WTC11 (cell line): ENCODE results near the gene GPATCH2. TPM values are rescaled to one million over a fixed set of nuclear protein-coding genes. Genes with fewer than 3 reads are reported as not detected.

ENCODE experiments used
- ATAC-seq: fragments of 200-7000 bp; cut with Tn5 transposase; 2 replicates; pipeline ENCODE4 v1.10.0; 2021; ENCODE audit warnings: mild to moderate bottlenecking, moderate library complexity
- CTCF ChIA-PET: fragments of 300-600 bp; sonication (Branson Sonifier 250); formaldehyde crosslinking; loops from one replicate; lab custom pipeline; 2021; ENCODE audit warnings: antibody characterized with exemption; lab: Charles Lee
- POLR2A ChIA-PET: fragments of 350-600 bp; sonication (Branson Sonifier 250); formaldehyde crosslinking; loops from one replicate; lab custom pipeline; 2021; ENCODE audit warnings: antibody characterized with exemption; lab: Charles Lee
- DNase-seq: peaks from one replicate; pipeline ENCODE4 v3.0.0; 2021; ENCODE audit warnings: low spot score
- H3K27ac Mint-ChIP-seq: 2 replicates; pipeline ENCODE4 v1.8.0; 2021; ENCODE audit warnings: mixed read lengths
- H3K27me3 Mint-ChIP-seq: 2 replicates; pipeline ENCODE4 v1.8.0; 2021; ENCODE audit warnings: low read depth, mild to moderate bottlenecking, moderate library complexity, mixed read lengths
- H3K36me3 Mint-ChIP-seq: 2 replicates; pipeline ENCODE4 v1.8.0; 2021; ENCODE audit warnings: mixed read lengths
- H3K4me1 Mint-ChIP-seq: 2 replicates; pipeline ENCODE4 v1.8.0; 2022; ENCODE audit warnings: mixed read lengths
- H3K4me3 Mint-ChIP-seq: 2 replicates; pipeline ENCODE4 v1.8.0; 2021; ENCODE audit warnings: mild to moderate bottlenecking, moderate library complexity, mixed read lengths
- H3K9me3 Mint-ChIP-seq: 2 replicates; pipeline ENCODE4 v1.8.0; 2021; ENCODE audit warnings: mixed read lengths
- ATF1 ChIP-seq: sonication (generic); formaldehyde crosslinking; IDR thresholded peaks from 2 replicates; pipeline ENCODE4 v1.8.1; 2023; ENCODE audit warnings: mild to moderate bottlenecking, moderate library complexity, missing genetic modification reagents
- CREB1 ChIP-seq: sonication (generic); formaldehyde crosslinking; IDR thresholded peaks from 2 replicates; pipeline ENCODE4 v1.8.0; 2023; ENCODE audit warnings: mild to moderate bottlenecking, missing genetic modification reagents
- E2F5 ChIP-seq: sonication (generic); formaldehyde crosslinking; IDR thresholded peaks from 2 replicates; pipeline ENCODE4 v1.8.1; 2022; ENCODE audit warnings: mild to moderate bottlenecking, moderate library complexity, missing genetic modification reagents
- EMX1 ChIP-seq: fragments of 250-450 bp; sonication (Bioruptor Pico); IDR thresholded peaks from 2 replicates; pipeline ENCODE4 v1.8.0; 2021; ENCODE audit warnings: mild to moderate bottlenecking
- ERG ChIP-seq: fragments of 250-450 bp; sonication (Bioruptor Pico); IDR thresholded peaks from 2 replicates; pipeline ENCODE4 v1.8.0; 2021; ENCODE audit warnings: mild to moderate bottlenecking
- GABPB1 ChIP-seq: sonication (generic); formaldehyde crosslinking; IDR thresholded peaks from 2 replicates; pipeline ENCODE4 v1.8.1; 2023; ENCODE audit warnings: mild to moderate bottlenecking, missing genetic modification reagents
- MYBL2 ChIP-seq: sonication (generic); formaldehyde crosslinking; IDR thresholded peaks from 2 replicates; pipeline ENCODE4 v1.8.1; 2023; ENCODE audit warnings: mild to moderate bottlenecking, moderate library complexity, missing genetic modification reagents
- PRDM15 ChIP-seq: sonication (generic); formaldehyde crosslinking; IDR thresholded peaks from 2 replicates; pipeline ENCODE4 v1.8.0; 2022; ENCODE audit warnings: missing genetic modification reagents
- PREB ChIP-seq: sonication (generic); formaldehyde crosslinking; IDR thresholded peaks from 2 replicates; pipeline ENCODE4 v1.8.1; 2022; ENCODE audit warnings: mild to moderate bottlenecking, missing genetic modification reagents, moderate library complexity, borderline replicate concordance
- RELA ChIP-seq: sonication (generic); formaldehyde crosslinking; IDR thresholded peaks from 2 replicates; pipeline ENCODE4 v1.8.1; 2022; ENCODE audit warnings: missing genetic modification reagents, mild to moderate bottlenecking, borderline replicate concordance
- SP1 ChIP-seq: sonication (generic); formaldehyde crosslinking; conservative IDR thresholded peaks from 2 replicates; pipeline ENCODE4 v1.8.1; 2022; ENCODE audit warnings: missing genetic modification reagents
- STAT6 ChIP-seq: sonication (generic); formaldehyde crosslinking; conservative IDR thresholded peaks from 2 replicates; pipeline ENCODE4 v1.8.1; 2023; ENCODE audit warnings: mild to moderate bottlenecking, low read depth, missing genetic modification reagents, moderate library complexity
- TEAD1 ChIP-seq: sonication (generic); formaldehyde crosslinking; IDR thresholded peaks from 2 replicates; pipeline ENCODE4 v1.8.0; 2022; ENCODE audit warnings: mild to moderate bottlenecking, missing genetic modification reagents
- ZMAT4 ChIP-seq: fragments of 250-450 bp; sonication (Bioruptor Pico); IDR thresholded peaks from 2 replicates; pipeline ENCODE4 v1.9.0; 2021; ENCODE audit warnings: mild to moderate bottlenecking
- ZNF396 ChIP-seq: fragments of 250-450 bp; sonication (Bioruptor Pico); IDR thresholded peaks from 2 replicates; pipeline ENCODE4 v1.8.0; 2021; ENCODE audit warnings: mild to moderate bottlenecking, moderate library complexity, borderline replicate concordance
- total RNA-seq: library from RNA; stranded (reverse); gene quantifications from 3 replicates; pipeline ENCODE4 v1.2.3, GENCODE V29; 2021

The GPATCH2 gene
- total RNA-seq, 1 experiment from 2014 or later, result 11.5 TPM

GRCh38 chr1:217528271-217528670, 102.6 kb downstream of the GPATCH2 start:
- Mint-ChIP-seq H3K27ac (no peak overlapping the region), H3K27me3 (no peaks in the 10 kb centered on the region)

More at GRCh38 chr1:217528271-217528670, 102.6 kb downstream of the GPATCH2 start:
- TF ChIP-seq CREB1, result no peak
- no peak for TF ChIP-seq SP1 (CRISPR knock-in tag)
- TF ChIP-seq PRDM15 (CRISPR knock-in tag), result no peak
- no peak for TF ChIP-seq ATF1
- no peak for TF ChIP-seq PREB (CRISPR knock-in tag)
- no peak for TF ChIP-seq RELA (CRISPR knock-in tag)
- TF ChIP-seq ERG, result no peak
- no peak for TF ChIP-seq EMX1 (CRISPR knock-in tag)
- TF ChIP-seq E2F5 (CRISPR knock-in tag), result no peak
- TF ChIP-seq TEAD1 (CRISPR knock-in tag), result no peak
- TF ChIP-seq ZNF396 (CRISPR knock-in tag), result no peak
- no peak for TF ChIP-seq GABPB1 (CRISPR knock-in tag)
- no peak for TF ChIP-seq MYBL2
- TF ChIP-seq ZMAT4, result no peak
- TF ChIP-seq STAT6 (CRISPR knock-in tag), result no peak
- TF ChIP-seq, all 79 proteins: peak for 0
- no peak for ATAC-seq
- Mint-ChIP-seq H3K36me3 (peaks cover 19% of the 10 kb centered on the region), H3K4me1 (no peaks in the 10 kb centered on the region), H3K9me3 (peaks cover 40% of the 10 kb centered on the region), H3K4me3 (no peak overlapping the region)
- no peak for DNase-seq
- CTCF ChIA-PET, result no interaction called here
- POLR2A ChIA-PET, result no interaction called here
